CD14-positive monocyte (primary cell): ENCODE measurements around the gene PXN. TPM values are rescaled to one million over a fixed set of nuclear protein-coding genes. Genes with fewer than 3 reads are reported as not detected.

Source experiments
- DNase-seq, 3 donors: peaks; one replicate each; pipeline ENCODE4 v3.0.0-alpha.2; 2011 to 2022
- H2AFZ ChIP-seq: 2 replicates; pipeline ENCODE4 v1.6.0; 2012; ENCODE audit warnings: mild to moderate bottlenecking, low read depth, low read length, inconsistent platforms; ENCODE audit not compliant: insufficient read depth, poor library complexity, severe bottlenecking
- H3K27ac ChIP-seq, 2 donors: 1 replicate in 1 of 2; 2 replicates in 1 of 2; pipeline ENCODE4 v1.5.1; 2012 to 2013; ENCODE audit warnings: low read length in 2 of 2, control low read depth in 1 of 2, inconsistent platforms in 1 of 2, low read depth in 1 of 2, mild to moderate bottlenecking in 1 of 2
- H3K27me3 ChIP-seq, 2 donors: one replicate each; pipeline versions ENCODE4 v1.6.0 to v1.6.1; 2011 to 2013; ENCODE audit warnings: low read length in 2 of 2; ENCODE audit not compliant: control insufficient read depth in 2 of 2, insufficient read depth in 2 of 2
- H3K36me3 ChIP-seq, 2 donors: replicated peaks in 1 of 2; 1 replicate in 1 of 2; 2 replicates in 1 of 2; pipeline versions ENCODE4 v1.5.1 to v1.6.1; 2012 to 2013; ENCODE audit warnings: low read length in 2 of 2, control low read depth in 1 of 2, inconsistent platforms in 1 of 2, mild to moderate bottlenecking in 1 of 2; ENCODE audit not compliant: insufficient read depth in 2 of 2, control insufficient read depth in 1 of 2
- H3K4me1 ChIP-seq, 2 donors: 1 replicate in 1 of 2; 2 replicates in 1 of 2; pipeline versions ENCODE4 v1.5.1 to v1.6.1; 2012 to 2013; ENCODE audit warnings: low read length in 2 of 2, control low read depth in 1 of 2, inconsistent platforms in 1 of 2, mild to moderate bottlenecking in 1 of 2, moderate library complexity in 1 of 2; ENCODE audit not compliant: insufficient read depth in 2 of 2, control insufficient read depth in 1 of 2
- H3K4me2 ChIP-seq: replicated peaks from 2 replicates; pipeline ENCODE3; 2012; ENCODE audit warnings: low read length, moderate library complexity, mild to moderate bottlenecking; ENCODE audit not compliant: poor library complexity, severe bottlenecking; ENCODE audit errors: extremely low read depth
- H3K4me3 ChIP-seq, 3 experiments: fragments of 200-600 bp in 1 of 3; sonication (generic) in 1 of 3; replicated peaks in 1 of 3; 1 replicate in 2 of 3; 2 replicates in 1 of 3; pipeline ENCODE4 v1.5.1; 2011 to 2013; ENCODE audit warnings: low read length in 3 of 3, mild to moderate bottlenecking in 3 of 3, control low read depth in 2 of 3, low read depth in 2 of 3, inconsistent platforms in 1 of 3, moderate library complexity in 1 of 3
- H3K79me2 ChIP-seq: 2 replicates; pipeline ENCODE4 v1.6.0; 2012; ENCODE audit warnings: mild to moderate bottlenecking, control low read depth, inconsistent platforms, low read length, moderate library complexity; ENCODE audit not compliant: insufficient read depth
- H3K9ac ChIP-seq: 2 replicates; pipeline ENCODE4 v1.6.0; 2017; ENCODE audit warnings: low read length, mild to moderate bottlenecking; ENCODE audit not compliant: insufficient read depth, poor library complexity, severe bottlenecking
- H3K9me3 ChIP-seq, 2 donors: replicated peaks in 1 of 2; 1 replicate in 1 of 2; 2 replicates in 1 of 2; pipeline versions ENCODE4 v1.5.1 to v1.6.1; 2012 to 2013; ENCODE audit warnings: low read length in 2 of 2, control low read depth in 1 of 2; ENCODE audit not compliant: control insufficient read depth in 1 of 2, insufficient read depth in 1 of 2
- H4K20me1 ChIP-seq: 2 replicates; pipeline ENCODE4 v1.6.0; 2012; ENCODE audit warnings: mild to moderate bottlenecking, low read length, control low read depth, moderate library complexity; ENCODE audit not compliant: insufficient read depth
- H3K27ac Mint-ChIP-seq, 7 donors: one replicate each; pipeline ENCODE4 v1.8.0; 2020; ENCODE audit warnings: mild to moderate bottlenecking in 7 of 7, mixed read lengths in 7 of 7, moderate library complexity in 6 of 7, inconsistent platforms in 2 of 7
- H3K27me3 Mint-ChIP-seq, 3 donors: one replicate each; pipeline ENCODE4 v1.8.0; 2021 to 2022; ENCODE audit warnings: low read depth in 3 of 3, mild to moderate bottlenecking in 3 of 3, mixed read lengths in 3 of 3, moderate library complexity in 3 of 3, inconsistent platforms in 1 of 3
- H3K36me3 Mint-ChIP-seq, 2 donors: one replicate each; pipeline ENCODE4 v1.8.0; 2020; ENCODE audit warnings: mixed read lengths in 2 of 2, inconsistent platforms in 1 of 2, mild to moderate bottlenecking in 1 of 2
- H3K4me1 Mint-ChIP-seq: one replicate; pipeline ENCODE4 v1.8.0; 2020; ENCODE audit warnings: mild to moderate bottlenecking, mixed read lengths
- H3K4me3 Mint-ChIP-seq, 2 donors: one replicate each; pipeline ENCODE4 v1.8.0; 2020; ENCODE audit warnings: mild to moderate bottlenecking in 2 of 2, mixed read lengths in 2 of 2, moderate library complexity in 1 of 2
- H3K9me3 Mint-ChIP-seq, 7 donors: one replicate each; pipeline ENCODE4 v1.8.0; 2020 to 2022; ENCODE audit warnings: mixed read lengths in 7 of 7, mild to moderate bottlenecking in 6 of 7, moderate library complexity in 6 of 7, inconsistent platforms in 2 of 7
- CTCF ChIP-seq: fragments of 200-600 bp; IDR thresholded peaks from one replicate; pipeline ENCODE4 v1.8.0; 2022; ENCODE audit warnings: antibody characterized with exemption, mild to moderate bottlenecking
- WGBS: methylation state at CpG from one replicate; pipeline ENCODE4 v1.1.5; 2013; ENCODE audit warnings: missing lambda C conversion rate; ENCODE audit not compliant: insufficient coverage; 5-methylcytosine and 5-hydroxymethylcytosine counted together
- intact Hi-C, 2 donors: fragments of 100-400 bp; cut with micrococcal nuclease; formaldehyde crosslinking; loops; one replicate each; pipeline versions ENCODE4 v1.15.0 to v1.15.1; 2023
- polyA plus RNA-seq, 3 donors: library from polyadenylated mRNA; depleted of rRNA in 1 of 3; unstranded in 2 of 3; stranded (reverse) in 1 of 3; fragments of 300-500 nt in 2 of 3; fragments of >200 nt in 1 of 3; fragmentation: Illumina TruSeq in 2 of 3; gene quantifications; 1 replicate in 2 of 3; 2 replicates in 1 of 3; pipeline ENCODE4 v1.2.3, GENCODE V29; 2012 to 2021

Gene PXN
- polyA plus RNA-seq, 3 donors, result 62.5 to 106 (median 98.4) TPM

GRCh38 chr12:120290609-120291305, 25.2 kb upstream of the PXN start:
- H3K4me3 ChIP-seq, result peak overlapping the region; percentile 6 to 67 (median 24)
- no peak for TF ChIP-seq CTCF
- peak overlapping the region; percentile 38 for H3K9ac ChIP-seq
- no peaks in the 10 kb centered on the region for H3K27me3 ChIP-seq
- peaks cover 4 to 10% (median 6%) of the 10 kb centered on the region in 3 donors for H3K27me3 Mint-ChIP-seq
- H4K20me1 ChIP-seq, result no peaks in the 10 kb centered on the region
- H3K27ac ChIP-seq, result peak overlapping the region; percentile 83 to 100
- no peaks in the 10 kb centered on the region for H3K9me3 ChIP-seq
- no peaks in the 10 kb centered on the region for H3K36me3 ChIP-seq
- H3K36me3 Mint-ChIP-seq, result no peaks in the 10 kb centered on the region
- peaks cover 27 to 38% of the 10 kb centered on the region in 2 donors for H3K4me1 ChIP-seq
- no peaks in the 10 kb centered on the region for H3K79me2 ChIP-seq
- no peak overlapping the region for H2AFZ ChIP-seq
- peak; percentile 19 to 69 (median 30) for DNase-seq
- H3K4me3 Mint-ChIP-seq, result no peak overlapping the region
- H3K27ac Mint-ChIP-seq, result no peak overlapping the region
- peak overlapping the region; percentile 72 for H3K4me2 ChIP-seq
- WGBS, result 31% methylated on average over 19 of the region's 22 CpGs
- no peaks in the 10 kb centered on the region for H3K9me3 Mint-ChIP-seq
- H3K4me1 Mint-ChIP-seq, result no peaks in the 10 kb centered on the region
- intact Hi-C loops, result no loop called here

- Mint-ChIP-seq H3K36me3 (no peaks in the 10 kb centered on the region), H3K4me1 (no peaks in the 10 kb centered on the region), H3K9me3 (peaks cover 0 to 1% (median 0%) of the 10 kb centered on the region in 7 donors), H3K27ac (no peak overlapping the region), H3K4me3 (no peak overlapping the region), H3K27me3 (peaks cover 7 to 15% (median 12%) of the 10 kb centered on the region in 3 donors)
- Histone ChIP-seq H3K4me1 (peaks cover 22 to 27% of the 10 kb centered on the region in 2 donors), H3K9me3 (no peaks in the 10 kb centered on the region), H3K4me2 (no peak overlapping the region), H2AFZ (no peak overlapping the region), H3K27me3 (no peaks in the 10 kb centered on the region), H3K79me2 (no peaks in the 10 kb centered on the region), H3K36me3 (no peaks in the 10 kb centered on the region), H3K9ac (no peak overlapping the region), H4K20me1 (no peaks in the 10 kb centered on the region), H3K4me3 (no peak overlapping the region), H3K27ac (no peak overlapping the region)
- TF ChIP-seq CTCF, result no peak
- no peak for DNase-seq
- 89% methylated on average over 6 of the region's 12 CpGs for WGBS
- intact Hi-C loops, result no loop called here
These were observed 22.0 kb upstream of the PXN start for GRCh38 chr12:120287491-120287890.
